Stimulated activated CD4-positive, alpha-beta T cell treated with anti-CD3 and anti-CD28 coated beads, Interleukin-4, amount 100 ng/mL, for 1 hour (primary cell): ENCODE data around the gene ZNF425.
A peak's percentile ranks its signal among the peaks of the same experiment; 100 is the strongest.
"Not testable (repeated sequence)": the region's sequence is repeated elsewhere in the genome, so short reads cannot be mapped to it uniquely, and the experiment has no call there.

Experiments used
- DNase-seq: peaks from one replicate; pipeline ENCODE4 v3.0.0-alpha.2; 2020

ZNF425 gene

GRCh38 chr7:149072438-149072775, 53.7 kb downstream of the ZNF425 start:
- DNase-seq = no peak

GRCh38 chr7:149071641-149072437, 54.3 kb downstream of the ZNF425 start:
- peak; percentile 52 for DNase-seq

- no peak for DNase-seq
These were observed 54.9 kb downstream of the ZNF425 start for GRCh38 chr7:149071182-149071635.

GRCh38 chr7:149070372-149071125, 55.6 kb downstream of the ZNF425 start:
- DNase-seq = no peak

- DNase-seq = no peak
These were observed 58.3 kb downstream of the ZNF425 start for GRCh38 chr7:149067869-149068268.

- no peak for DNase-seq
These were observed 62.6 kb downstream of the ZNF425 start for GRCh38 chr7:149063476-149063875.

GRCh38 chr7:149062217-149062899, 63.8 kb downstream of the ZNF425 start:
- DNase-seq = not testable (repeated sequence)

GRCh38 chr7:149060156-149060555, 66.0 kb downstream of the ZNF425 start:
- no peak for DNase-seq

- no peak for DNase-seq
These were observed 72.2 kb downstream of the ZNF425 start for GRCh38 chr7:149053885-149054284.

GRCh38 chr7:149053384-149053783, 72.7 kb downstream of the ZNF425 start:
- no peak for DNase-seq
